Measurements from ENCODE around the gene LIMS1.
"Not testable (repeated sequence)": the region's sequence is repeated elsewhere in the genome, so short reads cannot be mapped to it uniquely, and the experiment has no call there.

Gene LIMS1

GRCh38 chr2:108553209-108553919 is 19.1 kb downstream of the LIMS1 start:
- DNase-seq: no peak

- DNase-seq: no peak
Observed at GRCh38 chr2:108554528-108554927, 20.3 kb downstream of the LIMS1 start.

GRCh38 chr2:108555572-108555971 is 21.3 kb downstream of the LIMS1 start:
- DNase-seq: no peak

GRCh38 chr2:108556581-108556980 is 22.3 kb downstream of the LIMS1 start:
- not testable (repeated sequence) for DNase-seq

GRCh38 chr2:108560241-108560811 is 26.1 kb downstream of the LIMS1 start:
- no peak for DNase-seq

- no peak for DNase-seq
Observed at GRCh38 chr2:108560895-108561530, 26.7 kb downstream of the LIMS1 start.

- no peak for DNase-seq
Observed at GRCh38 chr2:108562274-108562673, 28.0 kb downstream of the LIMS1 start.

GRCh38 chr2:108564510-108564909 is 30.2 kb downstream of the LIMS1 start:
- no peak for DNase-seq

- no peak for DNase-seq
Observed at GRCh38 chr2:108565778-108566375, 31.6 kb downstream of the LIMS1 start.

- DNase-seq: no peak
Observed at GRCh38 chr2:108570416-108570815, 36.1 kb downstream of the LIMS1 start.

GRCh38 chr2:108571286-108571685 is 37.0 kb downstream of the LIMS1 start:
- DNase-seq: no peak

- no peak for DNase-seq
Observed at GRCh38 chr2:108573061-108573460, 38.8 kb downstream of the LIMS1 start.

GRCh38 chr2:108574332-108574731 is 40.1 kb downstream of the LIMS1 start:
- DNase-seq: no peak

- DNase-seq: no peak
Observed at GRCh38 chr2:108575132-108575966, 41.1 kb downstream of the LIMS1 start.

- no peak for DNase-seq
Observed at GRCh38 chr2:108577099-108577498, 42.8 kb downstream of the LIMS1 start.

GRCh38 chr2:108579623-108580022 is 45.4 kb downstream of the LIMS1 start:
- no peak for DNase-seq

GRCh38 chr2:108580050-108580449 is 45.8 kb downstream of the LIMS1 start:
- DNase-seq: no peak

GRCh38 chr2:108583903-108584520 is 49.7 kb downstream of the LIMS1 start:
- DNase-seq: no peak

- no peak for DNase-seq
Observed at GRCh38 chr2:108585436-108585835, 51.2 kb downstream of the LIMS1 start.

GRCh38 chr2:108586116-108586515 is 51.8 kb downstream of the LIMS1 start:
- DNase-seq: no peak

- no peak for DNase-seq
Observed at GRCh38 chr2:108586631-108587030, 52.4 kb downstream of the LIMS1 start.

- no peak for DNase-seq
Observed at GRCh38 chr2:108587621-108588020, 53.4 kb downstream of the LIMS1 start.

Measured in NCI-H1436 treated with DMSO at 0.1 percent for 48 hours (cell line).